ENCODE measurements around the gene XG.
"Not testable (repeated sequence)": the region's sequence is repeated elsewhere in the genome, so short reads cannot be mapped to it uniquely, and the experiment has no call there.

The XG gene

DNA sequence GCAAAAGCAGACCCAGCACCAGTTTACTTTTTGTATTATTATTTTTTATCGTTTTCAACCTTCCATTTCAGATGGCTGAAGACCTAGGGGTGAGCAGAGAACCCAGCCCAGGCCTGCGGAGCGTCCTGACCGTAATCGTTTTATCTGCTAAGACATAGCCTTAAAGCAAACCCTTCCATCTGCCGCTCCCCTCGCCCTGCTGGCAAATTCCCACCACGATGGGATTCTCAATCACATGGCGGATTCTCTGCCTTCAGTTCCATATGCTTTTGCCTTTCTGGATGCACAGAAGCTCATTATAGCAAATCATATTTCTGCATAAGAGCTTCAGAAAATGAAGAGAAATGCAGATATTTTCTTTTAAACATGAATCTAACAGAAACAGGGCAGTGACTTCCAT lies 18.6 kb upstream of the XG start:
- FAIRE-seq (no peak), DNase-seq (ENCODE audit: low spot score) (no peak)

GRCh38 chrX:2735270-2735669 lies 16.6 kb upstream of the XG start:
- no peak for FAIRE-seq

DNA sequence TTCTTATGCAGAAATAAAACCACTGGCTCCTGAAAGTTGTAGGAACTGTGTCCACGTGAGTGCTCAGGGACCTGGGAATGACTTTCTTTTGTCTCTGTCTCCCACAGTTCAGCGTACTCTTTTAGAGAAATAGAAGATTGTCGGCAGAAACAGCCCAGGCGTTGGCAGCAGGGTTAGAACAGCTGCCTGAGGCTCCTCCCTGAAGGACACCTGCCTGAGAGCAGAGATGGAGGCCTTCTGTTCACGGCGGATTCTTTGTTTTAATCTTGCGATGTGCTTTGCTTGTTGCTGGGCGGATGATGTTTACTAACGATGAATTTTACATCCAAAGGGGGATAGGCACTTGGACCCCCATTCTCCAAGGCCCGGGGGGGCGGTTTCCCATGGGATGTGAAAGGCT lies 11.2 kb upstream of the XG start:
- DNase-seq (ENCODE audit: low spot score) (no peak), FAIRE-seq (no peak)

More at GRCh38 chrX:2735270-2735669, 16.6 kb upstream of the XG start:
- DNase-seq (ENCODE audit: low spot score): no peak

DNA sequence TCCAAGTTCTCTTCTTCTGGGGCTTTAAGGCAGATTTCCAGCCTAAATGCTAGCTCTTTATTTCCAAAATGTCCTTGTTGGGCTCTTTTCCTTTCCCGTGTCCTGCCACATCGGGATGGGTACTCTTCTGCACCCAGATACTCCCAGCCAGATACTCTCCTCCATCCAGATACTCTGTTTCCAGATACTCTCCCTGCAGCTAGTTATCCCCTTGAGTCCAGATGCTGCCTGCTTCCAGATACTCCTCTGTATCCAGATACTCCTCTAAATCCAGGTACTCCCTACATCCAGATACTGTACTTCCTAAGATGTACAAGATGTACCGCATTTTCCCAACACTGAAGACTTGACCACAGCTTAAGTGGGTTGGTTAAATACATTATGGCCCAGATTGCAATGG lies 10.5 kb upstream of the XG start:
- DNase-seq (ENCODE audit: low spot score): no peak
- FAIRE-seq: no peak

- FAIRE-seq: not testable (repeated sequence)
- peak; percentile 13 for DNase-seq (ENCODE audit: low spot score)
These were observed 5.6 kb upstream of the XG start for GRCh38 chrX:2746250-2746649.

- DNase-seq (ENCODE audit: low spot score): no peak
- FAIRE-seq: no peak
These were observed 3.5 kb upstream of the XG start for GRCh38 chrX:2748171-2748814.

DNA sequence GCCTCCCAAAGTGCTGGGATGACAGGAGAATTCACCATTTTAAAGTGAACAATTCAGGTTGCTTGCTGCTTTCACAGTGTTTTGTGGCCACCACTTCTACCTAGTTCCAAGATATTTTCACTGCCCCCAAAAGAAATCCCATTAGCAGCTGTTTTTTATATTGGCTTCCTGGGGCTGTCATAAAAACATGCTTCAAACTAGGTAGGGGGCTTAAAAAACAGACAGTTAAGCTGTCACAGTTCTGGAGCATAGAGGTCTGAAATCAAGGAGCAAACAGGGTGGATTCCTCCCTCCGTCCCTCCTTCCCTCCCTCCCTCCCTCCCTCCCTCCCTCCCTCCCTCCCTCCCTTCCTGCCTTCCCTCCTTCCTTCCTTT lies 3.0 kb upstream of the XG start:
- no peak for FAIRE-seq
- DNase-seq (ENCODE audit: low spot score): no peak

DNA sequence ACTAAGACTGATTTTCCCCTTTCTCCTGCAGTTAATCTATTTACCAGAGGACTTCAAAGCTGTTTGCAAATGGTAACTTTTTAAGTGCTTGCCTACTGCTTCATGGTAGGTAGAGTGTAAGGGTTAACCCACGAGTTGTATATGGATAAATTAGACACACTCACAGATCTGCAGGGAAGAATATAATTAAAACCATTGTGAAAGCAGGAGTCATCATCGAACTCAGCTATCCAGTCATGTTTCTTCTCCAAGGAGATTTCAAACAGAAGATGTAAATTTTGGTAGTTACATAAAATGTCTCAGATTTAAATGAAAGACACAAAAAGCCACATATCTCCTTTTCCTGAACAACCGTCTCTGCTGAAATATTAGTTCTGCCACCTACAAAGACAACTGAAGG lies 549 bp upstream of the XG start:
- DNase-seq (ENCODE audit: low spot score) (no peak), FAIRE-seq (no peak)

- FAIRE-seq; DNase-seq (ENCODE audit: low spot score): not testable (repeated sequence)
These were observed 601 bp downstream of the XG start for GRCh38 chrX:2752441-2752840.

- DNase-seq (ENCODE audit: low spot score); FAIRE-seq: not testable (repeated sequence)
These were observed 3.4 kb downstream of the XG start for GRCh38 chrX:2755163-2755715.

GRCh38 chrX:2756548-2756947 lies 4.7 kb downstream of the XG start:
- DNase-seq (ENCODE audit: low spot score) (no peak), FAIRE-seq (no peak)

DNA sequence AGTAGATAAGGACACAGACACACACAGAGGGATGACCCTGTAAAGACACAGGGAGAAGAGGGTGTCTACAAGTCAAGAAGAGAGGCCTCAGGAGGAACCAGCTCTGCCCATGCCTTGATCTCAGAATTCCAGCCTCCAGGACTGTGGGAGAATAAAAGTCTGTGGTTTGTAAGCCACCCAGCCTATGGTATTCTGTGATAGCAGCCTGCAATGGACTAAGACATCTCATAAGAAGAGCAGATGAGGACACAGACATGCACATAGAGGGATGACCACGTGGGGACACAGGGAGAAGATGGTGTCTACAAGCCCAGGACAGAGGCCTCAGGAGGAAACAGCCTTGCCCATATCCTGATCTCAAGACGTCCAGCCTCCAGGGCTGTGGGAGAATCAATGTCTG lies 9.4 kb downstream of the XG start:
- FAIRE-seq (no peak), DNase-seq (ENCODE audit: low spot score) (no peak)

DNA sequence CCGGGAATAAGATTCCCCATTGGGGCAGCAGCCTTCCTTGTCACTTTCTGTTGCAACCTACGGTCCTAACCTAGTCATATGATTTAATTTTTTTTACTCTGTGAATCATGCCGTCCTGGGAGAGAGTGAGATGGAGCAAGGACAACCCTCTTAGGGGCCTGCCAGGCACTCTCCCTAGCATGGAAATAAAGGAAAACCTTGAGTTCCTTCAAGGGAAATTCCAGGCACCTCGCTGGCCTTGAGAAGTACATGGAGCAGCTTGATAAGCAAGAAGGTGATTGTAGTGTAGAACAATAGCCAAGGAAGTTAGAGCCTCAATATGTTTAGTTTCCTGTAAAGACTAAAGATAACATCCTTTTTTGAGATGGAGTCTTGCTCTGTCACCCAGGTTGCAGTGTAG lies 10.8 kb downstream of the XG start:
- not testable (repeated sequence) for DNase-seq (ENCODE audit: low spot score); FAIRE-seq

DNA sequence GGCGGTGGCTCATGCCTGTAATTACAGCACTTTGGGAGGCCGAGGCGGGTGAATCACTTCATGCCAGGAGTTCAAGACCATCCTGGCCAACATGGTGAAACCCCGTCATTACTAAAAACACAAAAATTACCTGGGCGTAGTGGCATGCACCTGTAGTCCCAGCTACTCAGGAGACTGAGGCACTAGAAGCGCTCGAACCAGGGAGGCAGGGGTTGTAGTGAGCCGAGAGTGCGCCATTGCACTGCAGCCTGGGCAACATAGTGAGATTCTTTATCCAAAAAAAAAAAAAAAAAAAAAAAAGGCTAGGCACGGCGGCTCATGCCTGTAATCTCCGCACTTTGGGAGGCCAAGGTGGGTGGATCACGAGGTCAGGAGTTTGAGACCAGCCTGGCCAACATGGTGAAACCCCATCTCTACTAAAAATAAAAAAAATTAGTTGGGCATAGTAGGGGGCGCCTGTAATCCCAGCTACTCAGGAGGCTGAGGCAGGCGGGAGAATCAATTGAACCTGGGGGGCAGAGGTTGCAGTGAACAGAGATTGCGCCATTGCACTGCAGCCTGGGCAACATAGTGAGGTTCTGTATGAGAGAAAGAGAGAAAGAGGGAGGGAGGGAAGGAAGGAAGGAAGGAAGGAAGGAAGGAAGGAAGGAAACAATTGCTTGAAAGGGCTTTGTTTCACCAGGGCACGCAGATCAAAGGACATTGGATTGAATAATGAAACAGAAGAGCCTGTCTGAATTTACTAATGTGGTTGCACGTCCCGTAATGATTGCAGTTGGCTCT lies 13.1 kb downstream of the XG start:
- not testable (repeated sequence) for FAIRE-seq; DNase-seq (ENCODE audit: low spot score)

GRCh38 chrX:2765549-2765830 lies 13.7 kb downstream of the XG start:
- FAIRE-seq: no peak
- no peak for DNase-seq (ENCODE audit: low spot score)

DNA sequence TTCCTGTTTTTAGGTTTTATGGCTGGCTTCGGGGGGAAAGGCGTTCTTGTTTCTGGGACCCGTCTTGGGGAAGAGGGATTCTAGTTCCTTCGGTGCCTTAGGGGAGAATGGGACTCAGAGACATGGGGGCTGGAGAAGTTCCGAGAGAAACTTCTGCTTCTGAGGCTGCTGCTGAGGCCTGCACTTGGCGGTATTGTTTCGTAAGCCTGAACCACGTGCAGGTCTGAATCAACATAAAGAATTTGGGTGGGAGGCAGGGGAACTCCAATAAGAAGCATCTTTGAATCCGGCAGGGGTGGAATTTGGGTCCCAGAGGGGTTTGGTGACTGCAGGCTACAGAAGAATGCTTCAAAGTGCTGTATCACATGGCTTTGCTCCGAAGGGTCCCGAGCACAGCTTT lies 15.1 kb downstream of the XG start:
- no peak for FAIRE-seq
- no peak for DNase-seq (ENCODE audit: low spot score)

GRCh38 chrX:2767631-2768455 lies 16.0 kb downstream of the XG start:
- no peak for FAIRE-seq
- DNase-seq (ENCODE audit: low spot score): no peak

- no peak for DNase-seq (ENCODE audit: low spot score)
- no peak for FAIRE-seq
These were observed 17.8 kb downstream of the XG start for GRCh38 chrX:2769615-2770014.

DNA sequence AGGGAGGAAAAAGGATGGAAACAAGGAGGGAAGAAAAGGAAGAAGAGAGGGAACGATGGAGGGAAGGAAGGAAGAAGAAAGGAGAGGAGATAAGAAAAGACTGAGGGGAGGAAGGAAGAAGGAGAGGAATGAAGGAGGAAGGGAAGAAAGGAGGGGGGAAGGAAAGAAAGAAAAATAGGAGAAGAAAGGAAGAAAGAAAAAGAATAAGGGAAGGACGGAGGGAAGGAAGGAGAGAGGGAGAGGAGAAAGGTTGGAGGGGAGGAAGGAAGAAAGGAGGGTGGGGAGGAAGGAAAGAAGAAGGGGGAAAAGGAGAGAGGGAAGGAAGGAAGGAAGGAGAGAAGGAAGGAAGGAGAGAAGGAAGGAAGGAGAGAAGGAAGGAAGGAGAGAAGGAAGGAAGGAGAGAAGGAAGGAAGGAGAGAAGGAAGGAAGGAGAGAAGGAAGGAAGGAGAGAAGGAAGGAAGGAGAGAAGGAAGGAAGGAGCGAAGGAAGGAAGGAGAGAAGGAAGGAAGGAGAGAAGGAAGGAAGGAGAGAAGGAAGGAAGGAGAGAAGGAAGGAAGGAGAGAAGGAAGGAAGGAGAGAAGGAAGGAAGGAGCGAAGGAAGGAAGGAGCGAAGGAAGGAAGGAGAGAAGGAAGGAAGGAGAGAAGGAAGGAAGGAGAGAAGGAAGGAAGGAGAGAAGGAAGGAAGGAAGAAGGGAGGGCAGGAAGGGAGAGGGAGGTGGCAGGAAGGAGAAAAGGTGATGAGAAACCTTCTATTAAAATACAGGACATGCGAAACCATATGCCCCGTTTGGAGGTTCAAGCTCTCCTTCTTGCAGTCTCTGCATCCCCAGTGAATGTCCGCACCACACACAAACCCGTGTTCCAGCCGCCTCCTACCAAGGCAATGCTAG lies 21.6 kb downstream of the XG start:
- FAIRE-seq; DNase-seq (ENCODE audit: low spot score): not testable (repeated sequence)

- FAIRE-seq (no peak), DNase-seq (ENCODE audit: low spot score) (no peak)
These were observed 22.2 kb downstream of the XG start for GRCh38 chrX:2774057-2774456.

DNA sequence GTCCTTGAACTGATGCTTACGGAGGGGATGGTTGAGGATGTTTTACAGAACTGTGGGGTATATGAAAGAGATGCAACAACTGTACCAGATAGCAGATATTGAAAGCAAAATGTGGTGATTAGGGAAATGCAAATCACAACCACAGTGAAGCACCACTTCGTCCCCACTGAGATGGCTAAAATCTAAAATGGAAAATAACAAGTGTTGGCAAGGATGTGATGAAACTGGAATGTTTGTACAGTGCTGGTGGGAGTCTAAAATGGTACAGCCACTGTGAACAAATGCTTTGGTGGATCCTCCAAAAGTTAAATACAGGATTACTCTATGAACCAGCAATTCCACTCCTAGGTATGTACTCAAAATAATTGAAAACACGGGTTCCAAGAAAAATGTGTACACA lies 22.9 kb downstream of the XG start:
- FAIRE-seq: no peak
- no peak for DNase-seq (ENCODE audit: low spot score)
